A673 (cell line): ENCODE measurements around the gene TRAPPC10.

ENCODE experiments used
- CTCF ChIP-seq: fragments of 300-800, 200-600 bp; sonication (generic); conservative IDR thresholded peaks from 2 replicates; pipeline ENCODE4 v1.5.1; 2017; ENCODE audit warnings: low read depth, mild to moderate bottlenecking, antibody characterized with exemption, low read length, moderate library complexity, mixed read lengths
- EZH2 ChIP-seq: fragments of 200-600 bp; sonication (generic); IDR thresholded peaks from 2 replicates; pipeline ENCODE4 v1.6.1; 2017; ENCODE audit warnings: borderline replicate concordance, low read depth, mild to moderate bottlenecking, mixed read lengths, antibody characterized with exemption, low read length; ENCODE audit not compliant: poor library complexity, severe bottlenecking

DNA sequence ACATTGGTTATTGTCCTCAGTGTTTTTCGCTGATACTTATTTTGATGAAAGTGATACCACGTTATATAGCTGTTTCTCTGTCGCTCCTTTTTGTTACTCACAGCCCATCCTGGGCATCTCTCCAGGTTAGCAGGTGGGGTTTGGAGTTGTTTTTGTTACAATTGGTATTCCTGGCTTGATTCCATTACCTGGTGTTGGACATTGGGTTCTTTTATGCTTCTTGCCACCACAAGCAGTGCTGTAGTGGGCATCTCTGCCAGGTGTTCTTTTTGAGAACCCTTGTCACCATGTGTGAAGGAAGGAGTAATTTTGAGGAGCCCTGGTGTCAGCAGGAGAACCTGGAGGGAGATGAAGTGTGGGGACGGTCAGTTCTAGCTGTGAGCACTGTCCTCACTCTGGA, 47.6 kb downstream of the TRAPPC10 start:
- TF ChIP-seq EZH2 (no peak), CTCF (no peak)
